Activated CD4-positive, alpha-beta T cell treated with anti-CD3 and anti-CD28 coated beads, Interleukin-2, amount 50 U/mL, for 1 hour (primary cell): ENCODE results near the gene CRYAB.
"Not testable (repeated sequence)": the region's sequence is repeated elsewhere in the genome, so short reads cannot be mapped to it uniquely, and the experiment has no call there.

ENCODE experiments used
- DNase-seq: peaks from one replicate; pipeline ENCODE4 v3.0.0-alpha.2; 2020

The CRYAB gene

DNA sequence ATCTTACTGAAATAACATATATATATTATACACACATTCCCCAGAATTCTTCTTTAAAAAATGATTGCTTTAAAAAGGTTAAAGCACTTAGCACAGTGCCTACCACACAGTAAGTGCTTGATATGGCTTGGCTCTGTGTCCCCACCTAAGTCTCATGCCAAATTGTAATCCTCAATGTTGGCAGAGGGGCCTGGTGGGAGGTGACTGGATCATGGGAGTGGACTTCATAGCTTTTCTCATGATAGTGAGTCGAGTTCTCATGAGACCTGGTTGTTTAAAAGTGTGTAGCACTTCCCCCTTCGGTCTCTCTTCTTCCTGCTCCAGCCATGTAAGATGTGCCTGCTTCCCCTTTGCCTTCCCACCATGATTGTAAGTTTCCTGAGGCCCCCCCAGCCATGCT lies 6.2 kb downstream of the CRYAB start:
- no peak for DNase-seq

DNA sequence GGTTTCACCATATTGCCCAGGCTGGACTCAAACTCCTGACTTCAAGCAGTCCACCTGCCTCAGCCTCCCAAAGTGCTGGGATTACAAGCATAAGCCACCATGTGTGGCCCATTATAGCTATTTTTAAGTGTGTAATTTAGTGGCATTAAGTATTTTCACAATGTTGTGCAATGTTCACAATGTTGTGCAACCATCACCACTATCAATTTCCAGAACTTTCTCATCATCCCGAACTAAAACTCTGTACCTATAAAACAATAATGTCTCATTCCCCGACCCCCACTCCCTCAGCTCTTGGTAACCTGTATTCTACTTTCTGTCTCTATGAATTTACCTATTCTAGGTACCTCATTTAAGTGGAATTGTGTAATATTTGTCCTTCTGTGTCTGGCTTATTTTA lies 24.7 kb downstream of the CRYAB start:
- DNase-seq = no peak

DNA sequence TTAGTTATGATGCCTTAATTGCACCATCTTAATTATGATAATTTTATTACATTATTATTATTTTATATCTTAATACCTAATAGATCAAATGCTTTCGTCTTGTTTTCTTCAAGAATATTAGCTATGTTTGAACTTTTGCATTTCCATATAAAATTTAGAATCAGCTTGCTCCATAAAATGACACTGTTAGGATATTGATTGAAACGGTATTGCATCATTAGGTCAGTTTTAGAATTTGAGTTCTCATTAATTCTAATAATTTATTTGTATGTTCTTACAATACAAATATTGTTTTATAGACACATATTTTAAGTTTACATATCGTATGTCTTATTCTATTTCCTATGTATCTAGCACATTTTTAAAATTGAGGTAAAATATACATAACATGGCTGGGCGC lies 25.5 kb downstream of the CRYAB start:
- DNase-seq = no peak

DNA sequence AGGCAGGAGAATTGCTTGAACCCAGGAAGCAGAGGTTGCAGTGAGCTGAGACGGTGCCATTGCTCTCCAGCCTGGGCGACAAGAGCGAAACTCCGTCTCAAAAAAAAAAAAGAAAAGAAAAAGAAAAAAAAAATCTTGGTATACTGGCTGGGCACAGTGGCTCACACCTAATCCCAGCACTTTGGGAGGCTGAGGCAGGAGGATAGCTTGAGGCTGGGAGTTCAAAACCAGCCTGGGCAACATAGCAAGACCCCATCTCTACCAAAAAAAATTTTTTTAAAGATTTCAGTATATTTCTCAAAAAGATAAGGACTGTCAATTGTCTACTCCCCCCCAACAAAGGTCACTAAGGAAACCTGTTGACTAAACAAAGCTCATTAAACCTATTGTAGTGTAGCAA lies 26.5 kb downstream of the CRYAB start:
- DNase-seq = not testable (repeated sequence)

DNA sequence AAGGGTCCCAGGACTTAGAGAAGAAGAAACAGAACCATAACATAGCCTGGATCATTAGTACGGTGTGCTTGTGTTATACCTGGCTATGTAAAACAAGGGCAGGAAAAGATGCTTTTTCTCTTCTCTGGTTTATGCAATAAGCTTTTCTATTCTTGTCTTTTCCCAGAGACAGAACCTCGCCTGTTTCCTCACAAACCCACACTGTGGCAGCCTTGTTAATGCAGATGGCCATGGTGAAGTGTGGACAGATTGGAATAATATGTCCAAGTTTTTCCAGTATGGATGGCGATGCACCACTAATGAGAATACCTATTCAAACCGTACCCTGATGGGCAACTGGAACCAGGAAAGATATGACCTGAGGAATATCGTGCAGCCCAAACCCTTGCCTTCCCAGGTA lies 29.4 kb downstream of the CRYAB start:
- DNase-seq = no peak

DNA sequence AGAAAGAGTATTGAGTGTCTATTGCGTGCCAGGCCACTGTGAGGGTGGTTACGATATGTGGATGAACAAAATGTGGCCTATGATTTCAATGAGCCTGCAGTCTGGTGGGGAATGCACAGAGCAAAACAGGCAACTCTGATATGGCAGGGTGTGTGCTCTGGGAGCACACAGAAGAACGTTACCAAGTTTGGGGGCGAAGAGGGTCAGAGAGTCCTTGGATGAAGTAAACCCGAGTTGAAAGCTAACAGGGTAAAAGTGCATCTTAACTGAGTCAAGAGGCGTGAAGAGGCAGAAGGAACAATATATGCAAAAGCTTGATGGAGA lies 32.0 kb downstream of the CRYAB start:
- no peak for DNase-seq

DNA sequence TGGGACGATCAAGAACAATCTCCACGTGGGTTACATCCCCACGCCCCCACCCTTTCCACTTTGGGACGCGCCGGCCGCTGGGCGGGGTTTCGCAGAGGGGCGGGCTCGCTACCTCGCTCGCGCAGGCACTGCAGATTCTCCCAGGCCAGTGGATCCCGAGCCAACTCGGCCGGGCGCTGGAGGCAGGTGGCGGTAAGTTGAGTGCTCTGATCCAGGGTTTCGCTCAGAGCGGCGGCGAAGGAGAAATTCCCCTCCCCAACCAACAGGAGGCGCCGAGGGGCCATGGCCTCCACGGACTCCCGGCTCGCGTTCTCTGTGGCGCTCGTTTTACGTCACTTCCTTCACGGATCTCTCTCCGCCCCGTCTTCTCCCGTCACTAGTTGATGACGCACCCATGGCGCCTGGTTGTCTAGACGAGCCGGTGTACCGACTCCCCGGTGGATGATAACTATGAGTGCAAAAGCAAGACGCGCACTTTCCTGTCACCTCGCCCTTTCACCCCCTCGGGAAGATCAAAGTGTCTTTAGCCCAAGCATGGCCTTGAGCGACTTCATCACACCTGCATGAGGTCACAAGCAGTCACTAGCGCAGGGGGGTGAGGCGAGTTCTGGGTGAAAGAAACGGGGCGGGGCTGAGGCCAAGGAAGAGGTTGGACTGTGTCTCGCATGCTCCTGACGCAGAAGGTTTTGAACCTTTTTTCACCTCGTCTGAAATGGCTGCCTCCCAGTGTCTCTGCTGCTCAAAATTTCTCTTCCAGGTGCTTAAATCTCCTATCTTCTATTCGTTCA lies 32.5 kb downstream of the CRYAB start, which contains the start of the genes CFAP68 and FDXACB1:
Gene CFAP68, plus strand, starts transcription at position 693 of the 788 bp plus-strand sequence. Its CDS starts 20 bp downstream, at position 713.
Gene FDXACB1, minus strand, starts transcription at position 317 of the 788 bp plus-strand sequence. Its CDS starts 33 bp downstream, at position 284.
- peak; percentile 94 for DNase-seq

DNA sequence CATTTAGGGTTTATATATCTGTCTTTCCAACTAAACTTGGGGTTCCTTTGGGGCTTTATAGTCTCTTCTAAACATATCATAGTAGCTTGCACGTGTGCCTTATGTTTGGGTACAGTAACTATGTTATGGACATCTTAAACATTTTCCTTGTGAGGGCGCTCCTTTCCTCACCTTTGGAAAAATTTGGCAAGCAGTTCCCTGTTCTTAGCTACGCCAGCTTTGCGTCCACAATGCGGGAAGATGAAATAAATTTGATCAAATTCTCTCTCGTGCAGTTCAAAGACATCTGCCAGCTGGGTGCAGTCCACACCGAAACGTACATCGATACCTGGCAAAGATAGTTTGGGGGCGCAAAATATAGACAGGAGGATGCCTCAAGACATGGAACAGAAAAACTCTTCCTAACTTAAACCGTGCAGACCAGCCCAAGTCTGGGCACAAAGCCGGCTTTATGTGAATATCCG lies 33.2 kb downstream of the CRYAB start:
- DNase-seq = no peak

DNA sequence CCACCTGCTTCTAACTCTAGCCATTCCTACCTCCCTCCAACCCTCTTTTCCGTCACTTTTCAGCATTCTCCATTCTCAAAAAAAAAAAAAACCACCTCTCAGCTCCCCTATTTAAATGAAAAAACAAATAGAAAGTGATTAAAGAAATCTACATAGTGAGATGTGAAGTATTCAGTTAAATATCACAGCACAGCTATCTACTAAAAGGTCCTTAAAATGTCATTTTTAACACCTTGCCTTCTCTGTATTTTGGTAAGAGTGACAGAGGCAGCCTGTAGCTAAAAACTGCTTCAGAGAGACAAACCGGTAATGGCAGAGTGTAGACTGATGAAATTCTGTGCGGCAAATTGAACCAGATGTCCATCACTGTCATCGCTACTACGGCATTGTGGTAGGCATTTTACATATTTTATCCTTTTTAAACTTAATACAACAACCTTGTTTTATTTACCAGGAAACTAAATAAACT lies 39.8 kb downstream of the CRYAB start:
- no peak for DNase-seq

DNA sequence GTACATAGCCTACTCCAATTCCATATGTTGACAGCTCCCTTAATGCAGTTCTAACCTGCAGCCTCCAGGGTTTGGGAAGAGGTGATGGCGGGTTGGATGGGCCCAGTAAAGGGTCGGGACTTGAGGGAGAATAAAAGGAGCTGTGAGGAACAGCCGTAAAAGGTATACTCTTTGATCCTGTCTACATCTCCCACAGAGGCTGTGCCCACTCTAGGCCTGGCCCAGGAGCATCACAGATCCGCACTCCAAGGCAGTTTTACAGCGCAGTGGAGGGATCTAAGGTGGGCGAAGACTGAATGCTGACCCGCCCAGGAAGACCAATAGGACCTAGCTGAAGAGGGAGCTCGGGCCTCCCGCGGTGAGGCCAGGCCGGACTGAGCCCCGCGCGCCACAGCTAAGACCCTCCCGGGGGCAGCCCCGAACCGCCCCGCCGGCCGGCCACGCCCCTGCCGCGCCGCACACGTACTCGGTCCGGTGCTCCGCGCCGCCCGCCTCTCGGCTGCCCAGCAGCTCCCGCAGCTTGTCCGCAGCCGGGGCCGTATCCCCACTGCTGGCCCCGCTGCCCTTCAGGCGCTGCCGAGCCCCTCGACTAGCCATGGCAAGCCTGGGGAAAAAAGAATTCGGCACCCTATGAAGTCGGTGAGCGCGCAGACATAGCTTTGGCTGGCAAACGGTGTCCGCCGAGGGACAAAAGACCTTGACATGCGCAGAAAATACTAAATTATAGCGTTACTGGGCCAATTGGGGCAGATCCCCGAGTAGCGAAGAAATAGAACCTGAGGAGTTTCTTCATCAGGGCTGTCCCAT lies 40.5 kb downstream of the CRYAB start, which contains the start of gene ALG9:
Gene ALG9, minus strand, starts transcription at position 696 of the 807 bp plus-strand sequence. Its CDS starts 99 bp downstream, at position 597.
- DNase-seq = peak; percentile 92

DNA sequence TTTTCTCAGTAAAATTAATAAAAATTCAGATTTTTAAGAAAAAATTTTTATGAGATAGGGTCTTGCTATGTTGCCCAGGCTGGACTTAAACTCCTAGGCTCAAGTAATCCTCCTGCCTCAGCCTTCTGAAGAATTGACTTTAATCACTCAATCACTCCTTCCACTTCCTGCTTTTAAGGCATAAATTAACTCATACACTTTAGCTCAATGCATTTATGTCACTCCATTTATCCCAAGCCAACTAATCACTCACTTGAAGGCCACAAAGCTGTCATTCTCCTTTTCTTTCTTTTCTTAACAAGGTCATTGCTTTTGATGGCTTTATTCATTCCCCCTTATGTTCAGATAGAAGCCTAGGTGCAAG lies 41.1 kb downstream of the CRYAB start:
- DNase-seq = no peak

DNA sequence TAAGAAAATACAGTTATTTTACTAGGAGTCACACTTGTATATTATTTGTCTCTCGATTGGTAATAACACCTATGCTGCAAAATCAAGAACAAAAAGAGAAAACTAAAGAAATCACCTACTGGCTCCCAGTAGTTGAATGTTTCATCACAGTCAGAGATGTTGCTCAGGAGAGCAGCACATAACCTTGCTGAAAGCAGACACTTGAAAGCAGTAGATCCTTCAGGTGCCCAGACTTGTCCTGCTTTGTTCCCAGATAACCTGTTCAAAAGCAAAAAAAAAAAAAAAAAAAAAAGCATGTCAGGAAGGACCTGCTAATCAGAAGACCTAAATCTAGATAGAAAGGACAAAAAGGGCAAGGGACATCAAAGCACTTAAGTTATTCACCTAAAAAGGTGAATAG lies 41.5 kb downstream of the CRYAB start:
- DNase-seq = no peak

DNA sequence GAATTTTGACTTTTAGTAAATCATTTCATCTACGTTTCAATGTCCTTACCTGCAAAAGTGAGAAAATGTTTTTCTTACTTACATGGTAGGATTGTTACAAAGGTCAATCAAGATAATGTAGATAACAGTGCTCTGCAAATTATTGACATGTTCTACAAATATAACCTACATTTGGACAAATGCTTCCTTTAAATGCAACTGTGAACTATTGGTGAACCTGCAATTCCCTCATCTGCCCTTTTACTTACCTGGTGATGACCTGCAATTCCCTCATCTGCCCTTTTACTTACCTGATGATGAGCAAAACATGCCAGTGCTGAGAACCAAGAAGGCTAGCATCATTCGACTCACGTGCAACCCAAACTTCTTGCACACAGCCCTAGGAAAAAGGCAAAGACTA lies 51.3 kb downstream of the CRYAB start:
- DNase-seq = no peak
